ENCODE results near the gene TCP1.
A peak's percentile ranks its signal among the peaks of the same experiment; 100 is the strongest.
"Not testable (repeated sequence)": the region's sequence is repeated elsewhere in the genome, so short reads cannot be mapped to it uniquely, and the experiment has no call there.

The TCP1 gene

GRCh38 chr6:159789377-159790148 lies at the start of gene TCP1:
Gene TCP1, minus strand, starts transcription at chr6:159789602. Its CDS starts 134 bp downstream, at chr6:159789468.
- peak; percentile 99 for DNase-seq

- DNase-seq = no peak
Measured at GRCh38 chr6:159838020-159838744, 48.8 kb upstream of the TCP1 start.

- no peak for DNase-seq
Measured at GRCh38 chr6:159837511-159837910, 48.1 kb upstream of the TCP1 start.

- no peak for DNase-seq
Measured at GRCh38 chr6:159836718-159837490, 47.5 kb upstream of the TCP1 start.

GRCh38 chr6:159833997-159834603 lies 44.7 kb upstream of the TCP1 start:
- no peak for DNase-seq

- DNase-seq = no peak
Measured at GRCh38 chr6:159833556-159833955, 44.2 kb upstream of the TCP1 start.

GRCh38 chr6:159832946-159833345 lies 43.5 kb upstream of the TCP1 start:
- DNase-seq = no peak

GRCh38 chr6:159831373-159831679 lies 41.9 kb upstream of the TCP1 start:
- DNase-seq = no peak

GRCh38 chr6:159830501-159831372 lies 41.3 kb upstream of the TCP1 start:
- no peak for DNase-seq

GRCh38 chr6:159829526-159829925 lies 40.1 kb upstream of the TCP1 start:
- DNase-seq = no peak

- DNase-seq = no peak
Measured at GRCh38 chr6:159828074-159828473, 38.7 kb upstream of the TCP1 start.

- no peak for DNase-seq
Measured at GRCh38 chr6:159826968-159827647, 37.7 kb upstream of the TCP1 start.

- no peak for DNase-seq
Measured at GRCh38 chr6:159826004-159826403, 36.6 kb upstream of the TCP1 start.

- DNase-seq = not testable (repeated sequence)
Measured at GRCh38 chr6:159824690-159825089, 35.3 kb upstream of the TCP1 start.

GRCh38 chr6:159823953-159824352 lies 34.6 kb upstream of the TCP1 start:
- no peak for DNase-seq

GRCh38 chr6:159821726-159822125 lies 32.3 kb upstream of the TCP1 start:
- no peak for DNase-seq

- no peak for DNase-seq
Measured at GRCh38 chr6:159821122-159821521, 31.7 kb upstream of the TCP1 start.

GRCh38 chr6:159819932-159820640 lies 30.7 kb upstream of the TCP1 start:
- peak; percentile 26 for DNase-seq

- no peak for DNase-seq
Measured at GRCh38 chr6:159819098-159819497, 29.7 kb upstream of the TCP1 start.

GRCh38 chr6:159817951-159818739 lies 28.7 kb upstream of the TCP1 start:
- DNase-seq = no peak
